ENCODE measurements around the gene AVEN.

The AVEN gene

DNA sequence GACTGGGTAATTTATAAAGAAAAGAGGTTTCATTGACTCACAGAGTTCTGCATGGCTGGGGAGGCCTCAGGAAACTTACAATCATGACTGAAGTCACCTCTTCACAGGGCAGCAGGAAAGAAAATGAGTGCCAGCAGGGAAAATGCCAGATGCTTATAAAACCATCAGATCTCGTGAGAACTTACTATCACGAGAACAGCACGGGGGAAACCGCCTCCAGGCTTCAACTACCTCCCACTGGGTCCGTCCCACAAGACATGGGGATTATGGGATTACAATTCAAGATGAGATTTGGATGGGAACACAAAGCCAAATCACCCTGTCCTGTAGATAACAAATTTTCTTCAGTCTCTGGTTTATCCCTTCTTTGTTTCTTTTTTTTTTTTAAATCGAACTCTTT, 31.0 kb upstream of the AVEN start:
- DNase-seq (ENCODE audit: extremely low read depth, low read depth), result no peak
- TF ChIP-seq, protein P1, sequence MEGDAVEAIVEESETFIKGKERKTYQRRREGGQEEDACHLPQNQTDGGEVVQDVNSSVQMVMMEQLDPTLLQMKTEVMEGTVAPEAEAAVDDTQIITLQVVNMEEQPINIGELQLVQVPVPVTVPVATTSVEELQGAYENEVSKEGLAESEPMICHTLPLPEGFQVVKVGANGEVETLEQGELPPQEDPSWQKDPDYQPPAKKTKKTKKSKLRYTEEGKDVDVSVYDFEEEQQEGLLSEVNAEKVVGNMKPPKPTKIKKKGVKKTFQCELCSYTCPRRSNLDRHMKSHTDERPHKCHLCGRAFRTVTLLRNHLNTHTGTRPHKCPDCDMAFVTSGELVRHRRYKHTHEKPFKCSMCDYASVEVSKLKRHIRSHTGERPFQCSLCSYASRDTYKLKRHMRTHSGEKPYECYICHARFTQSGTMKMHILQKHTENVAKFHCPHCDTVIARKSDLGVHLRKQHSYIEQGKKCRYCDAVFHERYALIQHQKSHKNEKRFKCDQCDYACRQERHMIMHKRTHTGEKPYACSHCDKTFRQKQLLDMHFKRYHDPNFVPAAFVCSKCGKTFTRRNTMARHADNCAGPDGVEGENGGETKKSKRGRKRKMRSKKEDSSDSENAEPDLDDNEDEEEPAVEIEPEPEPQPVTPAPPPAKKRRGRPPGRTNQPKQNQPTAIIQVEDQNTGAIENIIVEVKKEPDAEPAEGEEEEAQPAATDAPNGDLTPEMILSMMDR (IDR thresholded peaks at IDR 0.05; ENCODE audit: low read depth, low read length, missing control alignments), result no peak
- no peak overlapping the region for H3K4me3 ChIP-seq (replicated peaks; ENCODE audit: low read depth, low read length)

DNA sequence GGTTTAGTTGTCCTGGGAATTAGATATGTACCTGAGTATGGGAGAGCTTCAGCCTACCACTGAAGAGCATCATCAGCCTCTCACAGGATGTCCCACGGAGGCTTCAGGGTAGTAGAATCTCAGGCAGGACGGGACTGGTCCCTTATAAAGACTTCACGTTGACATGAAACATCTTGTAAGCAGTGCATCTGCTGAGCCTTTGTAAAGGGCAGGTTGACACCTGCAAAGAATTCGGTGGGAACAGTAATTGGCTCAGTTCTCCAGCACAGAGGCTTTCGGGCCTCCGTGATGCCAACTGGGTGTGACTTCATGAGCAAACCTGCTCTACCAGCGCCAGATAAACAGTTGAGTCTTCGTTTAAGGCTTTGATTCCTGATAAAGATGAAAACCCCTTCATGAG, 26.9 kb upstream of the AVEN start:
- no peak overlapping the region for H3K4me3 ChIP-seq (replicated peaks; ENCODE audit: low read depth, low read length)
- TF ChIP-seq, protein P1 (IDR thresholded peaks at IDR 0.05; ENCODE audit: low read depth, low read length, missing control alignments), result no peak
- DNase-seq (ENCODE audit: extremely low read depth, low read depth), result no peak

DNA sequence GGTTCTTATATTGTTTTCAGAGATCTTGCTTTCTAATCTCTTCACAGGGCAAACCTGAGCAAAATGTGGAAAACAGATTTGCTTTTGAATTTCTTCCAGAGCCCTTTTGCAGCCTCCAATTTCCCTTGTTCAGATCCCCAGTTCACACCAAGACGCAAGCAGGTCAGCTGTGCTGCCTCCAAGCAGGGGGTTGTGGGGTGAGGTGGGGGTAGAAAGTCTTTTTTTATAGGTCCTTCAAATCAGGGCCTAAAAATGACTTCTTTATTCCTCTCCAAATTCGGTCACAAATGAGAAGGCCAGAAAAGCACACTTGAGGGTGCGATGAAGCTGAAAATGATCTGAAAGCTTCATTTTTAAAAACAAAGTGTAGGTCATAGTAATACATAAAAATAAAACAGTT, 26.3 kb upstream of the AVEN start:
- TF ChIP-seq, protein P1 (IDR thresholded peaks at IDR 0.05; ENCODE audit: low read depth, low read length, missing control alignments), result no peak
- DNase-seq (ENCODE audit: extremely low read depth, low read depth), result no peak

DNA sequence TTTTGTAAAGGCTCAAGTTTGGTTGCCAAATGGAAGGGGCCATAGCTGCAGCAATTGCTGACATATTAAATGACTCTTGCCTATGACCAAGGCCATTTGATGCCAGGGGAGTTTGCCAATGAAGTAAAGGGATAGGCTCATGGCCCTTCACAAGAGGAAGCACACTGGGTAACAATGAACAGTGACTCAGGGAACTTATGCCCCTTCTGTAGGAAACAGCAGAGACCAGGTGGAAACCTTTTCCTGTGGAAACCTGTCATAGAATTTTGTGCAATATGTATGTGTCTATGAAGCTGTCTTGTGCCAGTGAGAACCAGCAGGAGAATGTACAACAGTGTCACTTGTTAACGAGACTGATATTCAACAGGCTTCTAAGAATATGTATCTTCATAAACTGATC, 25.4 kb upstream of the AVEN start:
- TF ChIP-seq, protein P1 (IDR thresholded peaks at IDR 0.05; ENCODE audit: low read depth, low read length, missing control alignments), result no peak
- DNase-seq (ENCODE audit: extremely low read depth, low read depth), result no peak
- H3K4me3 ChIP-seq (replicated peaks; ENCODE audit: low read depth, low read length), result no peak overlapping the region

More for the DNA sequence above, 26.3 kb upstream of the AVEN start:
- H3K4me3 ChIP-seq (replicated peaks; ENCODE audit: low read depth, low read length), result no peak overlapping the region

DNA sequence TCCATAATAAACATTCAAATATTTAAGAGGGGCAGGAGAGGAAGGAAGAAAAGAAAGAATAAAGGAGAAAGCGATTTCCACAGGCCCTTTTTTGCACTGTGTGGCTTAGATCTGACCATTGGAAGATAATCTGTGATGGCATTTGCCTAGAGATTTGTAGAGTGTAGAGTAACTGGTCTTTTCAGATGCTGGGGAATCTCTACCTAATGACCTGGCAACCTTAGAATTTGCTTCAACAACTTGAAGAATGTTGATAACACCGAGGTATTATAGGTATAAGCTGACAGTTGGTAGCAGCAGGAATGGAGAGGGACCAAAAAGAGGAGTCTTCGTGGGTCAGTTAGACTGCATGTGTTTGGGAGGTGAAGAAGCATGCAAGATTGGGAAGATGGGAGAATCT, 20.9 kb upstream of the AVEN start:
- no peak for DNase-seq (ENCODE audit: extremely low read depth, low read depth)
- TF ChIP-seq, protein P1 (IDR thresholded peaks at IDR 0.05; ENCODE audit: low read depth, low read length, missing control alignments), result no peak
- H3K4me3 ChIP-seq (replicated peaks; ENCODE audit: low read depth, low read length), result no peak overlapping the region

DNA sequence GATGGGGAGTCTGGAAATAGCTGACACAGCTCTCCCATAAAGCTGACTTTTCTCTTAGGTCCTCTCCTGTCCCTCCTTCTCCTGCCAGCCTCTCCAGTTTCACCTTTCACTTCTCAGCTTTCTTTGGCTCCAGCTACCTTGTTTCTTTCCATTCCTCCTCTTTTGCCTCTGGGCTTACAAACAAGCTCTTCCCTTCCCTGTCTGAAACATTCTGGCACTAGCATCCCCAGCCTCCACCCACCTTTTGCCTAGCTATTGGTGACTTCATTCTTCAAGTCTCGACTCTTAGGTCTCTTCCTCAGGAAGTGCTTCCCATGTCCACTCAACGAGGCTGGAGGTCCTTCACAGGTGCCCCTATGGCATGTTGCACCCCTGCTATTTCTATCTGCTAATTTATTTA, 20.5 kb upstream of the AVEN start:
- no peak for DNase-seq (ENCODE audit: extremely low read depth, low read depth)
- TF ChIP-seq, protein P1 (IDR thresholded peaks at IDR 0.05; ENCODE audit: low read depth, low read length, missing control alignments), result no peak
- H3K4me3 ChIP-seq (replicated peaks; ENCODE audit: low read depth, low read length), result no peak overlapping the region

DNA sequence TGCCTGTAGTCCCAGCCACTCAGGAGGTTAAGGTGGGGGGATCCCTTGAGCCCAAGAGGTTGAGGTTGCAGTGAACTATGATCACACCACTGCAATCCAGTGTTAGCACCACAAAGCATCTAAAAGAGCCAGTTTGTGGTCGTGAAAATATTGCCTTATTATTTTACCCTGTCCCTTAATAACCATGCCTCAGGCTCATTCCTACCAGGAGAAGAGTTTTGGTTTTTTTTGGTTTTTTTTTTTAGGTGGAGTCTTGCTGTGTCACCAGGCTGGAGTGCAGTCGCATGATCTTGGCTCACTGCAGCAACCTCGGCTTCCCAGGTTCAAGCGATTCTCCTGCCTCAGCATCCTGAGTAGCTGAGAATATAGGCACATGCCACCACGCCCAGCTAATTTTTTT, 17.9 kb upstream of the AVEN start:
- TF ChIP-seq, protein P1 (IDR thresholded peaks at IDR 0.05; ENCODE audit: low read depth, low read length, missing control alignments), result no peak
- H3K4me3 ChIP-seq (replicated peaks; ENCODE audit: low read depth, low read length), result no peak overlapping the region
- DNase-seq (ENCODE audit: extremely low read depth, low read depth), result no peak

Measured in HFF-Myc (cell line).